Renal cortical epithelial cell (primary cell): ENCODE data around the gene RPS6KC1. TPM values are rescaled to one million over a fixed set of nuclear protein-coding genes. Genes with fewer than 3 reads are reported as not detected.
"Not testable (repeated sequence)": the region's sequence is repeated elsewhere in the genome, so short reads cannot be mapped to it uniquely, and the experiment has no call there.

ENCODE experiments used
- DNase-seq: peaks from one replicate; pipeline ENCODE4 v3.0.0-alpha.2; 2011; ENCODE audit warnings: low read depth
- total RNA-seq: library from RNA; depleted of rRNA; stranded (reverse); fragments of >200 nt; gene quantifications from 2 replicates; pipeline ENCODE4 v1.2.3, GENCODE V29; 2014

Gene RPS6KC1
- total RNA-seq, 1 donor from 2014 or later, result 28.2 TPM

DNA sequence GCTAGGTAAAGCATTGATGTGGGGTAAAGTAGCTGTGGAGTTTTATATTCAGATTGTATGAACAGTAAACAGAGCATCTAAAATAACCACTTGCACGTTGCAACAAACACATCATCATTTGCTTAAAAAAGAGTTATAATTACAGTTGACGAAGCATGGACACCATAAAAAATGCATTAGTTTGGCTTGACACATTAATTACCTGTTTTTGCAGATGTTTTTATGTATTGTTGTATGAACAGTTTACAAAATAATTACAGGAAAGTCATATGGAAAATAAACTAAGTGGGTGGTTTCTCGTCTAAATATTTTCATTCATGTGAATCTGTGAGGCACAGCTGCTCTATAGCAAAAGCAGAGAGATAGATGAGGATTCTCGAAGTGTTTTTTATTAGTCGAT, 108.3 kb downstream of the RPS6KC1 start:
- DNase-seq, result no peak

DNA sequence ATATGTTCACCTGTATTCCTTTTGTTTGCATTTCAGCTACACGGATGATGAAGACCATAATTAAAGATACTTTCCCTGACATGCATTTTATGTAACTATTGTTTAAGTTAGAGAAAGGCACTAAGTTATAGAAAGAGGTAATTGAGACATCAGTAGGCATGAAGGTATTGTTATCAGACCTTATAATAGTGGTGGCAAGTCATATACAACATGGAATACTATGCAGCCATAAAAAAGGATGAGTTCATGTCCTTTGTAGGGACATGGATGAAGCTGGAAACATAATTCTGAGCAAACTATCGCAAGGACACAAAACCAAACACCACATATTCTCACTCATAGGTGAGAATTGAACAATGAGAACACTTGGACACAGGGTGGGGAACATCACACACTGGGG, 109.4 kb downstream of the RPS6KC1 start:
- DNase-seq, result not testable (repeated sequence)

DNA sequence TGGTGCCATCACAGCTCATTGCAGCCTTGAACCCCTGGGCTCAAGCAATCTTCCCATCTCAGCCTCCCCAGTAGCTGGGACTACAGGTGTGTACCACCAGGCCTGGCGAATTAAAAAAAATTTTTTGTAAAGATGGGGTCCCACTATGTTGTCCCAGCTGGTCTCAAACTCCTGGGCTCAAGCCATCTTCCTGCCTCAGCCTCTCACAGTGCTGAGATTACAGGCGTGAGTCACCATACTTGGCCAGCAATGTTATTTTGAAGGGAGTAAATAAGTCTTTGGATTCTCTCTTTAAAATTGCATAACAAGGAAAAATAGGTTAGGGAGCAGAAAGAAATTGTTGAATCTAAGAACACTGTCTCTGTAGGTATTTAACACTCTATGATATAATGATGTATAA, 111.3 kb downstream of the RPS6KC1 start:
- peak; percentile 25 for DNase-seq

DNA sequence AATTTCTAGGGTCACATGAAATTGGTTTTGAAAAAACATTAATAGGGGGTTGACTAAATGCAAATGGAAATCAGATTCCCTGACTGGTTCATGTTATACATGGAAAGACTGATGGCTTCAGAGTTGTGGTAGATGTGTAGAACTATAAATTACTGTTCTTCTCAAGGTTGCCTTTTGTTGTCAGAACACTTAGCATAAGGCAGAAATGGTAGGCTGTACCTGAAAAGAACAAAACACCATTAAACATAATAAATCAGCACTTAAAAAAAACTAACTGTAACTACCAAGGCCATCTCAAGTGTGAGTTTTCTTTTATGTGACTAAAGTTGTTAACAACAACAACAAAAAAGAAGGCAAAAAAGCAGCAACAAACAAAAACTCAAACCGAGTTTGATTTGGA, 111.8 kb downstream of the RPS6KC1 start:
- DNase-seq, result no peak

DNA sequence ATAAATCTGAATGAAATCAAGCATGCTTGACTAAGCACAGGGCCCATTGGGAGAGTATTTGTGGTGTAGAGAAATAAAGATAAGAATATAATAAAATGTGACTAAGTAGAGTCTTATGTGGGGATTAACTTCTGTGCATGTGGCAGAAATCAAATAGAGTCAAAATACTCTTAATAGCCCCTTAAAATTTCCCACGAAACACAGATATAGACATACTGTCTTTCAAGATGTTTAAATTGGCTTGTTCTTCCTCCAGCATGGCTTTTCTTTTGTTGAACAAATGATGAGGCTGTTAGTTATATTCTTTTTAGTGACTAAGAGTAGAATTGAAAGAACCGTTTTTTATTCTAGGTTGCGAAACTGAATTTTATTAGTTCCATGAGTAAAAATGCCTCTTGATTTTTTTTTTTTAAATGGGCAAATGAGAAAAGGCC, 112.3 kb downstream of the RPS6KC1 start:
- DNase-seq, result no peak

DNA sequence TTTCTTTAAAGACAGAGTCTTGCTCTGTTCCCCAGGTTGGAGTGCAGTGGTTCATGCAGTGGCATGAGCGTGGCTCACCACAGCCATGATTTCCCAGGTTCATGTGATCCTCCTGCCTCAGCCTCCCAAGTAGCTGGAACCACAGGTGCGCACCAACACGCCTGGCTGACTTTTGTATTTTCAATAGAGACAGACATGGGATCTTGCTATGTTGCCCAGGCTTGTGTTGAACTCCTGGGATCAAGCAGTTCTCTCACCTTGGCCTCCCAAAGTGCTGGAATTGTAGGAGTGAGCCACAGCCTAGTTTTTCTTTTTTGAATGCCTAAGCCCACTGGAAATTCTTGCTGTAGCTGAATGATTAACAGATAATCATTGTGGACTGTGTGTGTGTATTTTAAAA, 113.5 kb downstream of the RPS6KC1 start:
- DNase-seq, result no peak

DNA sequence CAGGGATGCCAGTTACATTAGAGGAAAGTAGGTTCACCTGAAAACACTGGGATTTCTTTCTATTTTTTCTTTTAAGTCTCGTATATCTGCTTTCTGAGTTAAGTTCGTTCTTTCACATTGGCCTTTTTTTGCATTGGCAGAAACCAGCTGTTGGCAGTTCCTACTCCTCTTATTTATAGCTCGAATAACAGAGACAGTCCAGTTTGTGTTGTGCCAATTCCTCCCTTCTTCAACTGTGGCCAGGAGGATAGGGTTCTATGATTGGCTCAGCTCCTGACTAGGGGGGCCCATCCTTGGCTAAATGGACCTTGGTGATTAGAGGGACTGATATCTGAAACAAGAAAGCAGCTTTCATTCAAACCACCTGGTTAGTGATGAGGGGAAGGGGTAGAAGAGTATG, 115.8 kb downstream of the RPS6KC1 start:
- DNase-seq, result no peak

DNA sequence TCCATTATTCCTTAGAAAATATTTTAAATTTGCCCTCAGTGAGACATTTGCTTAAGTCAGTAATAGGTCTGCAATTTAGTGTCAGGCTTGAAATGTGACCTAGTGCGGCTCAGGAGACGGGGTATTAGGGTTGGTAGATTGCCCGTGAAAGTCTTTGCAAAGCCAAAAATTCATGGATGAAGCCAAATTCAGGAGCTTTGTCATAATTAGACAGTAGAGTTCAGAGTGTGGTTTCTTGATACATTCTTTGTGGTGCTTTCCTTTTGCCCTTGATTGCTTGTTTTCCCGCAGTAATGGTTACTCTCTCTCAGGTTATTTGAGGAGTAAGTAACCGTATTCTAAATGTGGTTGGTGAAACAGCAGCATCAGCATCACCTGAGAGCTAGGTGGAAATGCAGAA, 120.7 kb downstream of the RPS6KC1 start:
- no peak for DNase-seq

DNA sequence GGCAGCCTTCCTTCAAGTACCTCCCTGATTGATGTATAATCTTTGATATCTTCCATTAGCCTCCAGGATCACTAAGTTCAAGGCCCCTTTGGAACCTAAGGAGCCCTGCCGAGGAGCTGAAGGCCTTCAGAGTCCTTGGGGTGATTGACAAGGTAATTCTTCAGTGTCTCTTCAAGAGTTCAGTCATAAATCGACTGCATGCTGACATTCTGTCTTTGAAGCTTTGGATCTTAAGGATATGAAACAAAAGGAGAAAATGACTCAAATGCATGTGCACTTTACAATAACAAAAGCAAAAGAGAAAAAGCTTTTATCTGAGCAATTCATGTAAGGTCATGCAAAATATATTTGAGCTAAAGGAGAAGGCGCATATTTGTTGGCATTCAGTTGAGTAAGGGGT, 125.3 kb downstream of the RPS6KC1 start:
- no peak for DNase-seq

DNA sequence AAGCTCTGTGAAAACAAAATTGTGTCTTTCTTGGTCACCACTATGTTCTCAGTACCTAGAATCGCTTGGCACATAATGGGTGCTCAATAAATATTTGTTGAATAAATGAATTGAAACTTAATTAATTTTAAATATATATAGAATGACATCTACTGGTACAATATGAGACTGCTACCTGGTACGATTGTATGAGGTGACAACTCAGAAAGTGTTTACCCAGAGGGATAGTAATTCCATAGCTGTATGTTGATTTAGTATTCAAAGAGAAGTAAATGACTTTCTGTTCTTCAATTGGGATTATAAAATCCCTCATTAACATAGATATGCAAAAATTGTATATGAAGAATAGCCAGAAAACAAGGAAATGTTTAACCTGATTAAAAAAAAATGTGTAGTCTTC, 128.7 kb downstream of the RPS6KC1 start:
- no peak for DNase-seq

DNA sequence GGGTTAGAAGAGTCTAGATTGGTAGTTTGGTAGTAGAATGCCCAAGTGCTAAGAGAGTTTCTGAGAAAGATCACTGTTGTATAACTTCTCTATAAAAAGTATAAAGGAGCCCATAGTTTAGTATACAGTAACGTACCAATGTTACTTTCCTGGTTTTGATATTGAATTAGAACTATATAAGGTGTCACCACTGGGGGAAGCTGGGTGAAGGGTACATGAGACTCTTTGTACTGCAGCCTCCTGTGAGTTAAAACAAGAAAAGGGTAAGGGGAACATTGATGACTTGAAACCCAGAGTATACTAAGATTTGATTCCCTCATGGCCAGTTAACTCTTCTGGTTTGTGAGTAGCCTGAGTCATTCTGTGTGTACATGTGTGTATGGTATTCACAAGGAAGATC, 129.8 kb downstream of the RPS6KC1 start:
- DNase-seq, result no peak

DNA sequence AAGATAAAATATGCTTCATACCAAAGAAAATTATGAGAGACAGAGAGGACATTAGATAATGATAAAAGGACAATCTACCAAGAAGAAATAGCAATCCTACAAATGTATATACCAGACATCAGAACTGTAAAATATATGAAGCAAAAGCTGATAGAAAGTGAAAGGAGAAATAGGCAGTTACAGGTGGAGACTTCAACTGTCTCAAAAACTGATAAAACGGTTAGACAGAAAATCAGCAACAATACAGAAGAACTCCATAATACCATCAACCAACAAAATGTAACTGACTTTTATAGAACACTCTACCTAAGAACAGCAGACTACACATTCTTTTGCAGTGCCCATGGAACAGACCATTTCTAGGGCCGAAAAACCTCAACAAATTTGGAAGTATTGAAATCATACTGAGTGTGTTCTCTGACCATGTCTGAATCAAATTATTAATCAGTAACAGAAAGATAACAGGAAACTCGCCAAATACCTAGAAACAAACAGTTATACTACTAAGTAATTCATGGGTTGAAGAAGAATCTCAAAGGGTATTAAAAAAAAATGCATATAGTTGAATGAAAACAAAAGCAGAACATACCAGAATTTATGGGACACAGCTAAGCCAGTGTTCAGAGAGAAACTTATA, 132.1 kb downstream of the RPS6KC1 start:
- peak; percentile 6 for DNase-seq

DNA sequence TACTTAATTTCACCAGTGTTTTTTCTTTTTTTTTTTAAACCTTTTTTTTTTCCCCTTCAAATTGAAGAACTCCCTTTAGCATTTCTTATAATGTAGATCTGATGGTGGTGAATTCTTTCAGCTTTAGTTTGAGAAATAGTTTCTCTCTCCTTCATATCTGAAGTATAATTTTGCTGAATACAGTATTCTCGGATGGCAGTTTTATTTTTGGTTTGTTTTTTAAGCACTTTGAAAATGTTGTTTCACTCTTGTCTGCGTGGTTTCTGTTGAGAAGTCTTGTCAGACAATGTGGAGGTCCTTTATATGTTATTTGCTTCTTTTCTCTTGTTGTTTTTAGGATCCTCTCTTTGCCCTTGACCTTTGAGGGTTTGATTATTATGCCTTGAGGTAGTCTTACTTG, 135.1 kb downstream of the RPS6KC1 start:
- no peak for DNase-seq

DNA sequence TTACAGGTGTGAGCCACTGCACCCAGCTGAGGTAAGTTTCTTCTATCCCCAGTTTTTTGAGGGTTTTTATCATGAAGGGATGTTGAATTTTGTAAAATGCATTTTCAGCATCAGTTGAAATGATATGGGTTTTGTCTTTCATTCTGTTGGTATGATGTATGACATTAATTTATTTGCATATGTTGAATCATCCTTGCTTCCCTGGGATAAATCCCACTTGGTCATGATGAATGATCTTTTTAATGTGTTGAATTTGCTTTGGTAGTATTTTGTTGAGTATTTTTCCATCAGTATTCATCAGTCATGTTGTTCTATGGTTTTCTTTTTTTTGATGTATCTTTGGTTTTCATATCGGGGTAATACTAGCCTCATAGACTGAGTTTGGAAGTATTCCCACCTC, 141.0 kb downstream of the RPS6KC1 start:
- no peak for DNase-seq

DNA sequence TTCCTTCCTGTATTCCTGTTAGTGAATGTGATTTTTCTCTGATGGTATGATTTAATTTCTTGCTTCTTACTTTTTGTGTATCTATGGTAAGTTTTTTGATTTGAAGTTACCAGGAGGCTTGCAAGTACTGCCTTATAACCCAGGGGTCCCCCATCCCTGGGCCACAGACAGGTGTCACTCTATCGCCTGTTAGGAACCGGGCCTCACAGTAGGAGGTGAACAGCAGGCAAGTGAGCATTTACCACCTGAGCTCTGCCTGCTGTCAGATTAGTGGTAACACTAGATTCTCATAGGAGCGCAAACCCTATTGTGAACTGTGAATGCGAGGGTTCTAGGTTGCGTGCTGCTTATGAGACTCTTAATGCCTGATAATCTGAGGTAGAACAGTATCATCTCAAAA, 143.3 kb downstream of the RPS6KC1 start:
- no peak for DNase-seq

DNA sequence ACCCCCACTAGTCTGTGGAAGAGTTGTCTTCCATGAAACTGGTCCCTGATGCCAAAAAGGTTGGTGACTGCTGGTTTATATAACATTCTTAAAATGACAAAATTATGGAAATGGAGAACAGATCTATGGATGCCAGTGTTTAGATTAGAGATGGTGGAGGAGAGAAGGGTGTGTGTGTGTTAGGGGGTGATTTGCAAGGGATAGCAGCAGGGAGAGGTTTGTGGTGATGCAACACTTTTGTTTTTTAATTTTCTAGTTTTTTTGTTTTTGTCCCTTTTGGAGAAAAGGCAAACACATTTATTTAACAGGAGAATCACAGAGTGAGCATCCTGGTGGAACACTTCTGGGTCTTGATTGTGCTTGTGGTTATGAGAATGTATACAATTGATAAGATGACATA, 143.8 kb downstream of the RPS6KC1 start:
- DNase-seq, result no peak

DNA sequence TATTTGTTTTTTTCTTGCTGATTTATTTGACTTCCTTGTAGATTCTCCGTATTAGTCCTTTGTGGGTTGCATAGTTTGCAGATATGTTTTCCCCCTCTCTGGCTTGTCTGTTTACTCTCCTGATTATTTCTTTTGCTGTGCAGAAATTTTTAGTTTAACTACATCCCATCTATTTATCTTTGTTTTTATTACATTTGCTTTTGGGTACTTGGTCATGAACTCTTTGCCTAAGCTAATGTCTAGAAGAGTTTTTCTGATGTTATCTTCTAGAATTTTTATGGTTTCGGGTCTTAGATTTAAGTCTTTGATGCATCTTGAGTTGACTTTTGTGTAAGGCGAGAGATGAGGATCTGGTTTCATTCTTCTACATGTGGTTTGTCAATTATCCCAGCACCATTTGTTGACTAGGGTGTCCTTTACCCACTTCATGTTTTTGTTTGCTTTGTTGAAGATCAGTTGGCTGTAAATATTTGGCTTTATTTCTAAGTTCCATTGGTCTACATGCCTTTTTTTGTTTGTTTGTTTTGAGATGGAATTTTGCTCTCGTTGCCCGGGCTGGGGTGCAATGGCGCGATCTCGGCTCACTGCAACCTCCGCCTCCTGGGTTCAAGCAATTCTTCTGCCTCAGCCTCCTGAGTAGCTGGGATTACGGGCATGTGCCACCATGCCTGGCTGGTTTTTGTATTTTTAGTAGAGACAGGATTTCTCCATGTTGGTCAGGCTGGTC, 145.4 kb downstream of the RPS6KC1 start:
- DNase-seq, result not testable (repeated sequence)

DNA sequence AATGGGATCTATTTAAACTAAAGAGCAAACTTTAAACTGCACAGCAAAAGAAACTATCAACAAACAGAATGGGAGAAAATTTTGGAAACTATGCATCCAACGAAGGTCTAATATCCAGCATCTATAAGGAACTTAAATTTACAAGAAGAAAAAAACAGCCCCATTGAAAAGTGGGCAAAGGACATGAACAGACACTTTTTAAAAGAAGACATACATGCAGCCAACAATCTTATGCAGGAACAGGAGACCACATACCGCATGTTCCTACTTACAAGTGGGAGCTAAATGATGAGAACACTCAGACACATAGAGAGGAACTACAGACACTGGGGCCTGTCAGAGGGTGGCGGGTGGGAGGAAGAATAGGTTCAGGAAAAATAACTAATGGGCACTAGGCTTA, 149.6 kb downstream of the RPS6KC1 start:
- DNase-seq, result no peak

DNA sequence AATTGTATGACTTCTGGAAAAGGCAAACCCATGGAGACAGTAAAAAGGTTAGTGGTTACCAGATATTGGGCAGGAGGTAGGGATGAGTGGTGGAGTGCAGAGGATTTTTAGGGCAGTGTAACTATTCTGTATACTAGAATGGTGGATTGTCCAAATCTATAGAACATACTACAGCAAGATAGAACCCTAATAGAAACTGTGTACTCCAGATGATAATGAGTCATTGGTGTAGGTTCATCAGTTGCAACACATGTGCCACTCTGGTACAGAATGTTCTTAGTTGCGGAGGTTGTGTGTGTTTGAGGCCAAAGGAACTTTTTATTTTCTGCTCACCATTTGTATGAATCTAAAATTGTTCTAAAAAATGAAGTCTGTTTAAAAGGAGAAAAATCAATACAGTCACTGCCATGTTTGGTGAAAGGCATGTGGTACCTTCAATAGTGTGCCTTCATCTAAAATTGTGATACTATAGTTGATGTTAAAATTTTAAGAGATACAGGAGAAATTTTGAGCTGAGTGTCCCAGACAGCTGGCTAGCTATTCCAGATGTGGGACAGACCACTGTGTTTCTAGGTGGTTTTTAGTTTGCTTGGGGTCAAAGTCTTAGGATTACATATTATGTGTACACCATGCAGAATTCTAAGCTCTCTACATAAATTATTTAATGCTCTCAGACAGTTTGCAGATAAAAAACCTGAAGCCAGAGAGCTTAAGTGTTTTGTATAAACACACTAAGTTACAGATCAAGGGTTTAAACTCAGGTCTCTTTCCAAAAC, 150.5 kb downstream of the RPS6KC1 start:
- peak; percentile 36 for DNase-seq

DNA sequence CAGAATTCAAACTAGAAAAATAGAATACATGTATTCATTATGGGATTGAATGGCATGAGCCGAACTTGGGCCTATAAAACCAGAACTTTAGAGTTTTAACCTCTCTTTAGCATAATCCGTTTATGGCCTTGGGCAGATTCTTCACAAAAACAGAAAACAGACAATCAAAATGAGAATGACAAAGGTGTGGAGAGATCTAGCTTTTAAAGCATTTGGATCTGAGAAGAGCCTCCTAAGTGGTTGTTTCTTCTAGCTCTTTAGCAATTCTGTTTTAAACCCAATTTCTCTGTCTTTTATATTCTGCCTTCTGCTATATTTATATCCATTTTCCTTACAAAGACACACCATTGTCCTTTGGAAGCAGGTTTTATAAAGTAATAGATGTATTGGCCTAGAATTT, 160.2 kb downstream of the RPS6KC1 start:
- DNase-seq, result no peak

DNA sequence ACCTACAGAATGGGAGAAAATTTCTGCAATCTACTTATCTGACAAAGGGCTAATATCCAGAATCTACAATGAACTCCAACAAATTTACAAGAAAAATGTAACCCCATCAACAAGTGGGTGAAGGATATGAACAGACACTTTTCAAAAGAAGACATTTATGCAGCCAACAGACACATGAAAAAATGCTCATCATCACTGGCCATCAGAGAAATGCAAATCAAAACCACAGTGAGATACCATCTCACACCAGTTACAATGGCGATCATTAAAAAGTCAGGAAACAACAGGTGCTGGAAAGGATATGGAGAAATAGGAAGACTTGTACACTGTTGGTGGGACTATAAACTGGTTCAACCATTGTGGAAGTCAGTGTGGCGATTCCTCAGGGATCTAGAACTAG, 168.0 kb downstream of the RPS6KC1 start:
- not testable (repeated sequence) for DNase-seq

DNA sequence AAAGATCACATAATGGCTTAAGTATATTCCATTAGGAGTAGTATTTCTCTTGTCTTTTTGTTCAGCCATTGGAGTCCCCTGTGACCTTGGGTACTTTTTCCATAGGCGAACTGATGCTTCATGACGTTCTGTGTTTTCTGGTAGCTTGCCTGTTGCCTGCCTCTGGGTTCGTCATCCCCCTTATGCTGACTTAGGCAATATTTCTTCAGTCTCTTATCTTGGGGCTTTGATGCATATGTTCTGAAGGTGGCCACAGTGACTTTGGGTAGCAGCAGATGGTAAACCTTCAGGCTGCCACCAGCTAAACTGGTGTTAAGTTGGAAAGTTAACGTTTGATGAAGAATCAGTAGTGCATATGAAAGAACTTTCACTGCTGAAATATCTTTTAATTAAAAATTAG, 170.2 kb downstream of the RPS6KC1 start:
- DNase-seq, result no peak

DNA sequence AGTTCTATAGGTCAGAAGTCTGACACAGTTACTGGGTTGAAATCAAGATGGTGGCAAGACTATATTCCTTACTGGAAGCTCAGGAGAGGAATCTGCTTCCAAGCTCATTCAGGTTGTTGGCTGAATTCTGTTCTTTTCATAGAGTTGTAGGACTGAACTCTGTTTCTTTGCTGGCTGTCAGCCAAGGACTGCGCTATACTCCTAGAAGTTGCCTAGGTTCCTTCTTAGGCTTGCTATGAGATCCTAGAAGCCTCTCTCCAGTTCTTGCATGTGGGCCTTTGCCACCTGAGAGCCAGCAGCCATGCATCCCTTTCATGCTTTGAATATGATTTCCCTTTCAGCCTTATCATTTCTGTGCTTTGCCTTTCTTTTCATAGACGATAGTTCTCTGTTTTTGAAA, 176.4 kb downstream of the RPS6KC1 start:
- no peak for DNase-seq
